K562 (cell line): ENCODE measurements around the gene SIRT5. TPM values are rescaled to one million over a fixed set of nuclear protein-coding genes. Genes with fewer than 3 reads are reported as not detected.

Experiments
- EWSR1 ChIP-seq: fragments of 450-650 bp; IDR thresholded peaks from 2 replicates; pipeline ENCODE4 v1.6.1; 2018; ENCODE audit warnings: borderline replicate concordance, mild to moderate bottlenecking, low read depth, moderate library complexity; ENCODE audit not compliant: partially characterized antibody
- FOSL1 ChIP-seq: fragments of 200-800 bp; sonication (Bioruptor generic); conservative IDR thresholded peaks from 2 replicates; pipeline ENCODE4 v1.6.1; 2016; ENCODE audit warnings: missing genetic modification characterization, missing compliant biosample characterization
- HMG20B ChIP-seq: fragments of 250-450 bp; sonication (Bioruptor Pico); IDR thresholded peaks from 2 replicates; pipeline ENCODE4 v1.5.0; 2021; ENCODE audit warnings: mild to moderate bottlenecking
- MYNN ChIP-seq, 2 experiments: sonication (generic); formaldehyde crosslinking in 1 of 2; IDR thresholded peaks; 2 replicates each; pipeline versions ENCODE4 v1.5.0 to v1.6.1; 2016 to 2020; ENCODE audit warnings: antibody characterized with exemption in 1 of 2, missing genetic modification reagents in 1 of 2
- NCOA2 ChIP-seq, 2 experiments: fragments of 450-650 bp; IDR thresholded peaks; 2 replicates each; pipeline ENCODE4 v1.6.1; 2018; ENCODE audit warnings: mild to moderate bottlenecking in 2 of 2, moderate library complexity in 1 of 2; ENCODE audit not compliant: partially characterized antibody in 2 of 2
- NFE2L1 ChIP-seq: fragments of 450-650 bp; IDR thresholded peaks from 2 replicates; pipeline ENCODE4 v1.6.1; 2016; ENCODE audit warnings: missing genetic modification characterization, low read depth, mild to moderate bottlenecking, missing compliant biosample characterization, moderate library complexity, borderline replicate concordance
- NFRKB ChIP-seq: fragments of 450-650 bp; IDR thresholded peaks from 2 replicates; pipeline ENCODE4 v1.6.1; 2016; ENCODE audit warnings: low read depth
- NFYB ChIP-seq: IDR thresholded peaks from 2 replicates; pipeline ENCODE4 v1.6.1; 2011; ENCODE audit warnings: mild to moderate bottlenecking, moderate library complexity; ENCODE audit not compliant: insufficient read length; ENCODE audit errors: extremely low read depth
- PYGO2 ChIP-seq: fragments of 450-650 bp; IDR thresholded peaks from 2 replicates; pipeline ENCODE4 v1.6.1; 2016; ENCODE audit warnings: mild to moderate bottlenecking, missing genetic modification characterization, moderate library complexity, missing compliant biosample characterization
- ZKSCAN1 ChIP-seq: fragments of 150-350 bp; IDR thresholded peaks from 2 replicates; pipeline ENCODE4 v1.6.1; 2016; ENCODE audit warnings: low read depth, low read length
- ZNF274 ChIP-seq: IDR thresholded peaks from 2 replicates; pipeline ENCODE4 v1.6.1; 2011; ENCODE audit warnings: low read depth, mild to moderate bottlenecking, low read length, moderate library complexity, borderline replicate concordance
- ZNF696 ChIP-seq: fragments of 250-450 bp; sonication (Bioruptor Pico); conservative IDR thresholded peaks from 2 replicates; pipeline ENCODE4 v1.4.0; 2020; ENCODE audit warnings: mild to moderate bottlenecking, moderate library complexity
- ZSCAN29 ChIP-seq: fragments of 450-650 bp; IDR thresholded peaks from 2 replicates; pipeline ENCODE4 v1.6.1; 2017
- polyA plus RNA-seq, 8 experiments: library from polyadenylated mRNA; depleted of rRNA in 4 of 8; stranded (reverse) in 5 of 8; unstranded in 3 of 8; fragments of >200 nt; fragmentation: Nextera tagmentation in 2 of 8; fragmentation: Illumina TruSeq in 1 of 8; extraction: Ambion mirVana in 2 of 8; extraction: Trizol in 1 of 8; gene quantifications; 2 replicates each; pipeline versions ENCODE4 v1.2.1 to v1.2.3, GENCODE V29; 2011 to 2014; ENCODE audit warnings: inconsistent platforms in 1 of 8, missing spikeins in 1 of 8
- total RNA-seq, 7 experiments: library from RNA; depleted of rRNA in 6 of 7; stranded (reverse); fragments of >200 nt in 6 of 7; fragmentation: Illumina TruSeq in 2 of 7; extraction: Trizol in 2 of 7; gene quantifications; 2 replicates each; pipeline versions ENCODE4 v1.2.1 to v1.2.3, GENCODE V29; 2011 to 2021; ENCODE audit warnings: low replicate concordance in 1 of 7
- TF ChIP-seq, protein P1 (sequence below): fragments of 250-450 bp; sonication (Bioruptor Pico); IDR thresholded peaks from 2 replicates; pipeline ENCODE4 v1.5.0; 2021
- TF ChIP-seq, protein P2 (sequence below): sonication (generic); formaldehyde crosslinking; IDR thresholded peaks from 2 replicates; pipeline ENCODE4 v1.8.0; 2022; ENCODE audit warnings: mild to moderate bottlenecking, missing genetic modification reagents
- TF ChIP-seq, protein P3 (sequence below): sonication (generic); formaldehyde crosslinking; IDR thresholded peaks from 2 replicates; pipeline ENCODE4 v1.8.1; 2023; ENCODE audit warnings: mild to moderate bottlenecking, missing genetic modification reagents
- TF ChIP-seq, protein P4 (sequence below): sonication (generic); formaldehyde crosslinking; IDR thresholded peaks from 2 replicates; pipeline ENCODE4 v1.8.1; 2023; ENCODE audit warnings: missing genetic modification reagents, mild to moderate bottlenecking, borderline replicate concordance

The SIRT5 gene
- total and polyA plus RNA-seq, 9 of the 15 experiments (the other 6 are each of a cell fraction or from before 2014, with no cell fraction given) = 2.1 to 15.7 (median 11.4) TPM

DNA sequence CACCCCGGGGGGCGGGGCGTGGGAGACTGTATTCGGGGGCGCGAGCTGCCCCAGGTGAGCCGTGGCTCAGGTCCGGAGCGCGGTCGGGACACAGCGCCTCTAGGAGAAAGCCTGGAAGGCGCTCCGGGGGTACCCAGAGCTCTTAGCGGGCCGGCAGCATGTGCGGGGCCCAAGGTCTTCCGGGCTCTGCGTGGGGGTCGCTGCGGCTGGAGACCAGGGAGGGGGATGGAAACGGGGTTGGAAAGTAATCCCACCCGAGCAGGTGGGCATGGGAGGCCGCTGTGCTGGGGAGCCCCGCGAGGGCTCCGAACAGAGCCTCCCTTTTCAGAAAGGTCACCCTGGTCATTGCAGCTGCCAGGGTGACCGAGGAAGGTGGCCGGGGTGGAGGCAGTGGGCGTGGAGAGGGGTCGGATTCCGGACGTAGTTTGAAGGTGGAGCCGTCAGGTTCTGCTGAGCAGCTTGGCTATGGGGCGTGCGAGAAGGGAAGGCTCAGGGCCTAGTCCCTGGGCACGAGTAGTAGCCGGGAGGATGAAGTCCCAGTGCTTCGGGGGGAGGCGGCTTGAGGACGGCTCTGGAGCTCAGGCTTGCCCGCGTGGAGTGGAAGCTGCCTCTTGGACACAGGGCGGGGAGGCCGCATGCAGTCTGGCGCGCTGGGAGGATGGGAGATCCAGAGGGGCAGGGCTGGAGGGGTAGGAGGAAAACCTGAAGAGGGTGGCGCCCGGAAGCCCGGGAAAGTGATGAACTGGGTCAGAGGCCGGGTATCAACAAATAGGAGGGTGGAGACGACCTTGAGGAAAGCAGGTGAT is at the start of gene SIRT5 (continued):
- TF ChIP-seq, protein P1, sequence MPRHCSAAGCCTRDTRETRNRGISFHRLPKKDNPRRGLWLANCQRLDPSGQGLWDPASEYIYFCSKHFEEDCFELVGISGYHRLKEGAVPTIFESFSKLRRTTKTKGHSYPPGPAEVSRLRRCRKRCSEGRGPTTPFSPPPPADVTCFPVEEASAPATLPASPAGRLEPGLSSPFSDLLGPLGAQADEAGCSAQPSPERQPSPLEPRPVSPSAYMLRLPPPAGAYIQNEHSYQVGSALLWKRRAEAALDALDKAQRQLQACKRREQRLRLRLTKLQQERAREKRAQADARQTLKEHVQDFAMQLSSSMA (CRISPR knock-in tag) = no peak
- TF ChIP-seq NFRKB = peak; percentile 86; the same call in 1 of the 2 replicates
- TF ChIP-seq, protein P2, sequence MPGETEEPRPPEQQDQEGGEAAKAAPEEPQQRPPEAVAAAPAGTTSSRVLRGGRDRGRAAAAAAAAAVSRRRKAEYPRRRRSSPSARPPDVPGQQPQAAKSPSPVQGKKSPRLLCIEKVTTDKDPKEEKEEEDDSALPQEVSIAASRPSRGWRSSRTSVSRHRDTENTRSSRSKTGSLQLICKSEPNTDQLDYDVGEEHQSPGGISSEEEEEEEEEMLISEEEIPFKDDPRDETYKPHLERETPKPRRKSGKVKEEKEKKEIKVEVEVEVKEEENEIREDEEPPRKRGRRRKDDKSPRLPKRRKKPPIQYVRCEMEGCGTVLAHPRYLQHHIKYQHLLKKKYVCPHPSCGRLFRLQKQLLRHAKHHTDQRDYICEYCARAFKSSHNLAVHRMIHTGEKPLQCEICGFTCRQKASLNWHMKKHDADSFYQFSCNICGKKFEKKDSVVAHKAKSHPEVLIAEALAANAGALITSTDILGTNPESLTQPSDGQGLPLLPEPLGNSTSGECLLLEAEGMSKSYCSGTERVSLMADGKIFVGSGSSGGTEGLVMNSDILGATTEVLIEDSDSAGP (CRISPR knock-in tag) = no peak
- TF ChIP-seq, protein P3, sequence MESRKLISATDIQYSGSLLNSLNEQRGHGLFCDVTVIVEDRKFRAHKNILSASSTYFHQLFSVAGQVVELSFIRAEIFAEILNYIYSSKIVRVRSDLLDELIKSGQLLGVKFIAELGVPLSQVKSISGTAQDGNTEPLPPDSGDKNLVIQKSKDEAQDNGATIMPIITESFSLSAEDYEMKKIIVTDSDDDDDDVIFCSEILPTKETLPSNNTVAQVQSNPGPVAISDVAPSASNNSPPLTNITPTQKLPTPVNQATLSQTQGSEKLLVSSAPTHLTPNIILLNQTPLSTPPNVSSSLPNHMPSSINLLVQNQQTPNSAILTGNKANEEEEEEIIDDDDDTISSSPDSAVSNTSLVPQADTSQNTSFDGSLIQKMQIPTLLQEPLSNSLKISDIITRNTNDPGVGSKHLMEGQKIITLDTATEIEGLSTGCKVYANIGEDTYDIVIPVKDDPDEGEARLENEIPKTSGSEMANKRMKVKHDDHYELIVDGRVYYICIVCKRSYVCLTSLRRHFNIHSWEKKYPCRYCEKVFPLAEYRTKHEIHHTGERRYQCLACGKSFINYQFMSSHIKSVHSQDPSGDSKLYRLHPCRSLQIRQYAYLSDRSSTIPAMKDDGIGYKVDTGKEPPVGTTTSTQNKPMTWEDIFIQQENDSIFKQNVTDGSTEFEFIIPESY = peak; percentile 62; the same call in 1 of the 2 replicates
- TF ChIP-seq HMG20B (CRISPR knock-in tag) = no peak
- no peak for TF ChIP-seq EWSR1
- no peak for TF ChIP-seq NFYB
- no peak for TF ChIP-seq NFE2L1
- TF ChIP-seq PYGO2 (tag) = no peak
- TF ChIP-seq MYNN (IDR thresholded peaks at IDR 0.05) = peak; percentile 67
- no peak for TF ChIP-seq MYNN (CRISPR knock-in tag; IDR thresholded peaks at IDR 0.05)
- no peak for TF ChIP-seq ZNF696 (CRISPR knock-in tag)
- TF ChIP-seq FOSL1 (tag) = peak; percentile 25
- peak; percentile 11; the same call in 1 of the 2 replicates for TF ChIP-seq ZSCAN29
- no peak for TF ChIP-seq ZKSCAN1
- no peak for TF ChIP-seq NCOA2 (IDR thresholded peaks at IDR 0.05; ENCODE audit: partially characterized antibody in 2 of 2)
- TF ChIP-seq, protein P4, sequence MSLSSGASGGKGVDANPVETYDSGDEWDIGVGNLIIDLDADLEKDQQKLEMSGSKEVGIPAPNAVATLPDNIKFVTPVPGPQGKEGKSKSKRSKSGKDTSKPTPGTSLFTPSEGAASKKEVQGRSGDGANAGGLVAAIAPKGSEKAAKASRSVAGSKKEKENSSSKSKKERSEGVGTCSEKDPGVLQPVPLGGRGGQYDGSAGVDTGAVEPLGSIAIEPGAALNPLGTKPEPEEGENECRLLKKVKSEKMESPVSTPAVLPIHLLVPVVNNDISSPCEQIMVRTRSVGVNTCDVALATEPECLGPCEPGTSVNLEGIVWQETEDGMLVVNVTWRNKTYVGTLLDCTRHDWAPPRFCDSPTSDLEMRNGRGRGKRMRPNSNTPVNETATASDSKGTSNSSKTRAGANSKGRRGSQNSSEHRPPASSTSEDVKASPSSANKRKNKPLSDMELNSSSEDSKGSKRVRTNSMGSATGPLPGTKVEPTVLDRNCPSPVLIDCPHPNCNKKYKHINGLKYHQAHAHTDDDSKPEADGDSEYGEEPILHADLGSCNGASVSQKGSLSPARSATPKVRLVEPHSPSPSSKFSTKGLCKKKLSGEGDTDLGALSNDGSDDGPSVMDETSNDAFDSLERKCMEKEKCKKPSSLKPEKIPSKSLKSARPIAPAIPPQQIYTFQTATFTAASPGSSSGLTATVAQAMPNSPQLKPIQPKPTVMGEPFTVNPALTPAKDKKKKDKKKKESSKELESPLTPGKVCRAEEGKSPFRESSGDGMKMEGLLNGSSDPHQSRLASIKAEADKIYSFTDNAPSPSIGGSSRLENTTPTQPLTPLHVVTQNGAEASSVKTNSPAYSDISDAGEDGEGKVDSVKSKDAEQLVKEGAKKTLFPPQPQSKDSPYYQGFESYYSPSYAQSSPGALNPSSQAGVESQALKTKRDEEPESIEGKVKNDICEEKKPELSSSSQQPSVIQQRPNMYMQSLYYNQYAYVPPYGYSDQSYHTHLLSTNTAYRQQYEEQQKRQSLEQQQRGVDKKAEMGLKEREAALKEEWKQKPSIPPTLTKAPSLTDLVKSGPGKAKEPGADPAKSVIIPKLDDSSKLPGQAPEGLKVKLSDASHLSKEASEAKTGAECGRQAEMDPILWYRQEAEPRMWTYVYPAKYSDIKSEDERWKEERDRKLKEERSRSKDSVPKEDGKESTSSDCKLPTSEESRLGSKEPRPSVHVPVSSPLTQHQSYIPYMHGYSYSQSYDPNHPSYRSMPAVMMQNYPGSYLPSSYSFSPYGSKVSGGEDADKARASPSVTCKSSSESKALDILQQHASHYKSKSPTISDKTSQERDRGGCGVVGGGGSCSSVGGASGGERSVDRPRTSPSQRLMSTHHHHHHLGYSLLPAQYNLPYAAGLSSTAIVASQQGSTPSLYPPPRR (CRISPR knock-in tag) = no peak
- TF ChIP-seq ZNF274 = no peak
